GM20431 (cell line): Measurements from ENCODE around the gene CNTROB.

ENCODE experiments used
- in situ Hi-C: fragments of 300-500 bp; cut with MseI, MboI; formaldehyde crosslinking; loops from one replicate; pipeline ENCODE4 v1.15.0; 2020; ENCODE audit warnings: low sequenced_read_pairs; ENCODE audit not compliant: unreplicated experiment

The CNTROB gene

DNA sequence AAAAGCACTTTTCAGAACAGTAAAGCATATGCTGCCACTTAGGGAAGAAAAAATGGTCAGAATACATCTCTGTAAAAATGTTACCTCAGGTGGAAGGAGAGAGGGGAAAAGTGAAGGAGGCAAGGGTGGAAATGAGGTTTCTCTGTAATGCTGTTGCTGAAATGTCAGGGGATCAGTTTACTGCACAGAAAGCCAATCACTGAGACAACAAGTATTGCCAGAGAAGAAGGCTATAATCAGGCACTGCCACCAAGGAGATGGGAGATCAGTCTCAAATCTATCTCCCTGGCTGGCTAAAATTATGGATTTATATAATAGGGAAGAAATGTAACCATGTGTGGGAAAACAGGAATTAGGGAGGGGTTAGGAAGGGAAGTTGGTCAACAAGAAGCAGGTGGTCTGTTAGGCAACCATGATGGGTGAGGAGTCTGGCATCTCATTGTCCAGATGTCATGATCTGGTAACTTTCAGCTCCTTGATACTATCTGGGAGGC, 42.7 kb downstream of the CNTROB start:
- in situ Hi-C loops, result loop anchor here (25.0 kb wide), 1 partner anchor 237 kb away; no protein-coding TSS in a partner anchor

DNA sequence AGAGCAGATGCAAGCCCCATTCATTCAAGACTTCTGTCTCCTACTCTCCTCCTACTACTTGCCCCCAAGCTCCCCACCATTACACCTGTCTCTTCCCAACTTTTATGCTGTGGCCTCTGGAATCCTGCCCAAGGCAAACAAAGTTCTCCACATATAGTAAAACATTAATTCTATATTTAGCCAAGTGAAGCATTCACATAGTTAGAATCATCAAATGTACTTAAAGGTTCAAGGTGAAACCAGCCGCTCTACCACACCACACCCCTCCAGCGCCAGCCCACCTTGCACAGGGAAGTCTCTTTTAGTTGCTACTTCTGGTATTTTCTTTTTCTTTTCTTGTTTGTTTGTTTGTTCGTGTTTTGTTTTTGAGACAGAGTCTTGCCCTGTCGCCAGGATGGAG, 45.0 kb downstream of the CNTROB start:
- in situ Hi-C loops, result loop anchor here (25.0 kb wide), 1 partner anchor 240 kb away; no protein-coding TSS in a partner anchor

DNA sequence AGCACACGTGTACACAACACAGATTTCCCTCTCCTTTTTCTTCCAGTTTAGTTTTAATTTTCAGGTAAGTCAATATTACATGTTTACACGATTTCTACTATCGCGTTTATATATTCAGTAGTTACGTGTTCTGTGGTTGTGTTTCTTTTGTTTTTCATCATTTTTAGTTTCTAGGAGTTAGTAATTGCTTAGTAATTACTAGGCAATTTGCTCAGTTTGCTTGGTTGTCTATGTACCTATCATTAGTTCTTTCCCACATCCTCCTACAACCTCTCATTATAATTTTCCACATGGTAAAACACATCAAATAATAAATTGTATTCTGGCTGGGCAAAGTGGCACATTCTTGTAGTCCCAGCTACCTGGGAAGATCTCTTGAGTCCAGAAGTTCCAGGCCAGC, 45.8 kb downstream of the CNTROB start:
- in situ Hi-C loops, result loop anchor here (25.0 kb wide), 1 partner anchor 241 kb away; no protein-coding TSS in a partner anchor

- in situ Hi-C loops, result loop anchor here (10.0 to 25.0 kb wide), 2 partner anchors 67 to 245 kb away; partner anchors contain the start of gene RNF227
These were observed 50.2 kb downstream of the CNTROB start for GRCh38 chr17:7982173-7982572.

- in situ Hi-C loops, result loop anchor here (10.0 to 25.0 kb wide), 2 partner anchors 68 to 245 kb away; partner anchors contain the start of gene RNF227
These were observed 50.7 kb downstream of the CNTROB start for GRCh38 chr17:7982666-7983065.

GRCh38 chr17:7984904-7985303, 52.9 kb downstream of the CNTROB start:
- in situ Hi-C loops, result loop anchor here (10.0 to 25.0 kb wide), 2 partner anchors 70 to 248 kb away; partner anchors contain the start of gene RNF227

DNA sequence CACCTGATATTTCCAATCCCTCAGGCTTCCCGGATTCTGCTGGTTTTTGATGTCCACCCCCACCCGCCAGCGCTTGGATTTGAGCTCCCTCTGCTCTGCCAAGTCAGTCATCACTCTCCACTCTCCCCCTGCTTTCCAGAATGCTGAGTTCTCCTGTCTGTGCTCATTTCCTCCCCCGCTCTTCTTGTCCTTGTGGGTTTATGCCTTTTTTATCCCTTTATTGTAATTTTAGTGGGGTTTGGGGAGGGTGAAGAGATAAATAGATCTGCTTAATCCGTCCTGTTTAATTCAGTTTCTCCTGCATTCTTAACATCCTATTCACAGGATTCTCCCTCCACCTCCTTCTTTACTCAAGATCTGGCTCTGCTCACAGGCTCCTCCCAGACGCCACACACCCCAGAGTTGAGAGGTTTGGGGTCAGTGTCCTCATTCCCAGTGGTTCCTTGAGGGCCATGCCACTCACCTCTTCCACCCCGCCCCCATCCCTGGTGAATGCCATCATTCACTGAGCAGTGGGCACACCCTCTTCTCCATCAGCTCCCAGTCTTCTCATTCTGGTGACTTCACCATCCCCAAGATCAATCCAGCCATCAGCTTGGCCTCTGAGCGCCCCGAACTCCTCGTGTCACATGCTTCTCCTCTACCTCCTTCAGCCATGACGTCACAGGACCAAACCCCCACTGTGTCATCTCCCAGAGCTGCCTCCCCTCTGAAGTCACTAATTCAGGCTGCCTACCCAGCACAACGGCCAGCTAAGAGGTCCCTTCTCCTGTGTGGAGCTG, 55.3 kb downstream of the CNTROB start:
- in situ Hi-C loops, result loop anchor here (10.0 to 25.0 kb wide), 2 partner anchors 73 to 250 kb away; partner anchors contain the start of gene RNF227

- in situ Hi-C loops, result loop anchor here (10.0 to 25.0 kb wide), 2 partner anchors 74 to 251 kb away; partner anchors contain the start of gene RNF227
These were observed 56.8 kb downstream of the CNTROB start for GRCh38 chr17:7988750-7989178.

- in situ Hi-C loops, result loop anchor here (10.0 to 25.0 kb wide), 2 partner anchors 75 to 253 kb away; partner anchors contain the start of gene RNF227
These were observed 58.0 kb downstream of the CNTROB start for GRCh38 chr17:7989781-7990655.

DNA sequence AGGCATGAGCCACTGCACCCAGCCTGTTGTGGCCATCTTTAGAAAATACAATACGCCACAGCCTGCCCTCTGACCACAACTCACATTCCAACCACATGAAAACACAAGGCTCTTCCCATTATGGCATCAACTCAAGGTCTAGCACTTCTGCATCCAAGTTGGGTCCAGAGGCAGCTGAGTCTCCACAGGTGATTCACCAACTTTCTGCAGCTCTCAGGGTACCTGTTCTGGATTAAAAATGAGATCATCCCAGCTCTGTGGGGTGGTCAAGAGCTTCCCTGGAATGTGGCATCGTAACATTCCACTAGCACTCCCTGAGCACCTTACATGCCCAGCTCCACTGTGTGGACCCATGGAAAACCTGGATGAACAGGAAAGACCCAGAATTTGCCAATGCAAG, 60.5 kb downstream of the CNTROB start:
- in situ Hi-C loops, result loop anchor here (25.0 kb wide), 1 partner anchor 255 kb away; no protein-coding TSS in a partner anchor

- in situ Hi-C loops, result loop anchor here (25.0 kb wide), 1 partner anchor 256 kb away; no protein-coding TSS in a partner anchor
These were observed 60.9 kb downstream of the CNTROB start for GRCh38 chr17:7992924-7993323.

DNA sequence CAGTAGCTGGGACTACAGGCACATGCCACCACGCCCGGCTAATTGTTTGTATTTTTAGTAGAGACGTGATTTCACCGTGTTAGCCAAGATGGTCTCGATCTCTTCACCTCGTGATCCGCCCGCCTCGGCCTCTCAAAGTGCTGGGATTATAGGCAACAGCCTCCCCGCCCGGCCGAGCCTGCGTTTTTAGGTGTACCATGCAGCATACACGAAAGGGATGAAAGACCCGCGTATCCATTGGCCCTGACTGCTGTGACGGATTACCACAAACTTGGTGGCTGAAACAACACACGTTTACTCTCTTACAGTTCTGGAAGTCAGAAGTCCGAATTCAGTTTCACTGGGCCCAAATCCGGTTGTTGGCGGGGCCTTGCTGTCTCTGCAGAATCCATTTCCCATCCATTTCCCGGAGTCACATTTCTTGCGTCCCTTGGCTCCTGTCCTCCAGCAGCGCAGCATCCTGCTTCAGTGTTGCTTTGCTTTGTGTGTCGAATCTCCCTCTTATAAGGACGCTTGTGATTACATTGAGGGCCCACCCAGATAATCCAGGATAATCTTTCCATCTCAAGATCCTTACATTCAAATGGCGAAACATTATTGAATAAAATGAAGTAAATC, 62.1 kb downstream of the CNTROB start:
- in situ Hi-C loops, result loop anchor here (25.0 kb wide), 1 partner anchor 257 kb away; no protein-coding TSS in a partner anchor

DNA sequence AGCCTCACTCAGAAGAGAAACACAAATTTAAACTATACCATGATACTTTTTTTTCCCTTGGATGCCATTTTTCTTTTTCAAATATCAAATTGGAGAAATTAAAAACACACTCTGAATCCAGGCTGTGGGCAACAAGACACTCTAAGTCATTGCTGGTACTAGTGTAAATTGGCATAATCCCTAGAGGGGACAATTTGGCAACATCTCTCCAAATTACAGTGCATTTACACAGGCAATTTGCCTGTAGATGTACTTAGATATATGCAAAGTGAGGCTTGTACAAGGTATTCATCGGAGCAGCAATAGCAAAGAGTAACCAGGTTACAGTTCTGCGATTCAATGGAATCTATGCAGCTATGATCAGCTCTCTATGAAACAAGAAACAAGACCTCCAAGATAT, 63.7 kb downstream of the CNTROB start:
- in situ Hi-C loops, result loop anchor here (25.0 kb wide), 1 partner anchor 258 kb away; no protein-coding TSS in a partner anchor

DNA sequence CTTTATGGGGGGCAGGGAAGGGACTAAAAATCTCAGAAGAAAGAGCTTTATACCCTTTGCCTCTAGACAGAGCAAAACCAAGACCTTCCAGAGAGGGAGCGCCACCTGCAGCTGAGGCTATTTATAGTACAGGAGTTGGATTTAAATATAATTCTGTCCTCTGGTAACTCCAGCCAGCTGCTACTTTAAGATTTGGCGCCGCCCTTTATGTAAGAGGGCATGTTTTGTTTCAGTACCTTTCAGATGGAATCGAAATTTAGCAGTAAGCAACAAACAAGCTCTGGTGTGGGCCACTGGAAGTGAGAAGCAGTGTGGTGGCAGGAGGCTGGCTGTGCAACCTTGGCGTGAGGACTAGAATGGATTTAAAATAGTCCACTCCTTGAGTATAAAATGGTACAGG, 65.2 kb downstream of the CNTROB start:
- in situ Hi-C loops, result loop anchor here (25.0 kb wide), 1 partner anchor 260 kb away; no protein-coding TSS in a partner anchor
